ENCODE data around the gene PAM. TPM values are rescaled to one million over a fixed set of nuclear protein-coding genes. Genes with fewer than 3 reads are reported as not detected.
"Not testable (repeated sequence)": the region's sequence is repeated elsewhere in the genome, so short reads cannot be mapped to it uniquely, and the experiment has no call there.

PAM gene
- total RNA-seq, 1 donor, result 266 TPM

DNA sequence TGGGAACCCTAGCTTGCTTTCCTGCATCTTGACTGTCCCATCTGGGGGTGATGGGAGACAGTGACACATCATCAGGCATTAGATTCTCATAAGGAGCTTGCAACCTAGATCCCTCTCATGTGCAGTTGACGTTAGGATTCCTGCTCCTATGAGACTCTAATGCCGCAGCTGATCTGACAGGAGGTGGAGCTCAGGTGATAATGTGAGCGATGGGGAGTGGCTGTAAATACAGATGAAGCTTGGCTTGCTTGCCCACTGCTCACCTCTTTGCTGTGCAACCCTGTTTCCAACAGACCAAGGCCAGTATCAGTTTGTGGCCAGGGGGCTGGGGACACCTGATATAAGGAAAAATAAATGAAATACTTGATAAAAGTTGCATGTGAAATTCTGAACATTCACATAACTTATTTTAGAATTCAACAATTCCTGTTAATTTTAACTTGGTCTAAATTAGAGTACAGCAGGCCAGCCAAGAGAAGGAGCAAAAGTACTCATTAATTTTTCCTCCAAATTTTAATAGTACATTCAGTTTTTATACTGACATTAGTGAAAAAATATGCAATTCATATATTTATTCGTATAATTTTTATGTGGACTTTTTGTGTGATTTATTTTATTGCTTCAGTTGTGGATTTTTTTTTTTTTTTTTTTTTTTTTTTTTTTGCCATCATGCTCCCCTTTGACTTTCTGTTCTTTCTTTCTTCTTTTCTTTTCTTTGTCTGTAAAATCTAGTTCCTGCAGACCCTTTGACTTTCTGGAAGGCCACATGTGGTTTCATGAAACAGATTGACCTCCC is 11.4 kb downstream of the PAM start:
- TF ChIP-seq, protein P1, sequence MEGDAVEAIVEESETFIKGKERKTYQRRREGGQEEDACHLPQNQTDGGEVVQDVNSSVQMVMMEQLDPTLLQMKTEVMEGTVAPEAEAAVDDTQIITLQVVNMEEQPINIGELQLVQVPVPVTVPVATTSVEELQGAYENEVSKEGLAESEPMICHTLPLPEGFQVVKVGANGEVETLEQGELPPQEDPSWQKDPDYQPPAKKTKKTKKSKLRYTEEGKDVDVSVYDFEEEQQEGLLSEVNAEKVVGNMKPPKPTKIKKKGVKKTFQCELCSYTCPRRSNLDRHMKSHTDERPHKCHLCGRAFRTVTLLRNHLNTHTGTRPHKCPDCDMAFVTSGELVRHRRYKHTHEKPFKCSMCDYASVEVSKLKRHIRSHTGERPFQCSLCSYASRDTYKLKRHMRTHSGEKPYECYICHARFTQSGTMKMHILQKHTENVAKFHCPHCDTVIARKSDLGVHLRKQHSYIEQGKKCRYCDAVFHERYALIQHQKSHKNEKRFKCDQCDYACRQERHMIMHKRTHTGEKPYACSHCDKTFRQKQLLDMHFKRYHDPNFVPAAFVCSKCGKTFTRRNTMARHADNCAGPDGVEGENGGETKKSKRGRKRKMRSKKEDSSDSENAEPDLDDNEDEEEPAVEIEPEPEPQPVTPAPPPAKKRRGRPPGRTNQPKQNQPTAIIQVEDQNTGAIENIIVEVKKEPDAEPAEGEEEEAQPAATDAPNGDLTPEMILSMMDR (IDR thresholded peaks at IDR 0.05; ENCODE audit: insufficient read depth, low read depth, low read length), result no peak
- H3K4me3 ChIP-seq (ENCODE audit: low read depth, low read length), result no peak overlapping the region
- DNase-seq (ENCODE audit: low read depth), result no peak

DNA sequence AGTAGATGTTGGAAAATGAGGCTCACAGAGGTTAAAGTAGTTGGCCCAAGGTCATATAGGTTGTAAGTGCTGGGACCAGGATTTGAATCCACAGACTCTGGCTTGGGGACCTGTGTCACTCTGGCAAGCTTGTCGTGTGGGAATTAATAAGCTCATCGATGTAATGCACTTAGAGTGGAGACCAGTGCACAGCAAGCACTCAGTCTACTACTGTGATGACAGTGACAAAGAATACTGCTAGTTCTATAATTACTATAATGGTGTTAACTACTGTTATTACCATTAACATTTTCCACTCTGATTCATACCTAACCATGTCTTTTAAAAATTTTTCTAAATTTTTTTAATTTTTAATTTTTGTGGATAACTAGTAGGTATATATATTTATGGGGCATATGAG is 12.8 kb downstream of the PAM start:
- TF ChIP-seq, protein P1 (IDR thresholded peaks at IDR 0.05; ENCODE audit: insufficient read depth, low read depth, low read length), result no peak
- no peak overlapping the region for H3K4me3 ChIP-seq (ENCODE audit: low read depth, low read length)
- no peak for DNase-seq (ENCODE audit: low read depth)

DNA sequence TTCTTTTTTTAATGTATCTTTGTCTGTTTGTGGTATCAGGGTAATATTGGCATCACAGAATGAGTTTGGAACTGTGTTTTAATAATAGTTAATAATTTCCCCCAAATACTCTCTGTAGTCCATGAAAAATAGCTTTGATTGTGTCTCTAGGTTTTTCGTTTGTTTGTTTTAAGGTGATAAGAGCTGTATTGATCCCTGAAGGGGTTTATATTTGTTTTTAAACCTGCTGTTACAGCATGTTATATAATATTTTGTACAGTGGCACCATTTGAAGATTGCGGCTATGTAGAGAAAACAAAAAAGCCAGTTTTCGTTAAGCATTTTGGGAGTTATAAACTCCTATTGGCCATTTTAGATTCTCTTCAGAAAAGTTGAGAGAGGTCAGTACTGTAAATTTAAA is 15.7 kb downstream of the PAM start:
- no peak for DNase-seq (ENCODE audit: low read depth)
- no peak overlapping the region for H3K4me3 ChIP-seq (ENCODE audit: low read depth, low read length)
- TF ChIP-seq, protein P1 (IDR thresholded peaks at IDR 0.05; ENCODE audit: insufficient read depth, low read depth, low read length), result no peak

DNA sequence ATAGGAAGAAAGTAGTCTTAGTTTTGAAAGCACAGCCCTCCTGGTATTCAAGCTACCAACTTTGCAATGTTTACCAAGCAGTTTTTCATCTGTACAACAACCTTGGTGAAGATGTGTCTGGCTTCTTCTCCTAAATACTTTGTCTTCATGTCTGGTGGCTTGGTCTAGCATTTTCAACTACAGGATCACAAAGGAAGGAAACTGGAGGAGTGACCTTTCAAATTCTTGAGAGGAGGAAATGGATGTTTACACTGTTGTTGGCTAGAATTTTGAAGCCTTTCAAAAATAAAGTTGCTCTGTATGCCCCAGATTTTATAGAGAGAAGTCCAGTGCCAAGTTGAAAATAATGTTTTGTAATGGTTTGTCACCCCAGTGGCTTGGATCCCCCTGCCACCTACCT is 16.3 kb downstream of the PAM start:
- TF ChIP-seq, protein P1 (IDR thresholded peaks at IDR 0.05; ENCODE audit: insufficient read depth, low read depth, low read length), result no peak
- DNase-seq (ENCODE audit: low read depth), result peak; percentile 34
- no peak overlapping the region for H3K4me3 ChIP-seq (ENCODE audit: low read depth, low read length)

DNA sequence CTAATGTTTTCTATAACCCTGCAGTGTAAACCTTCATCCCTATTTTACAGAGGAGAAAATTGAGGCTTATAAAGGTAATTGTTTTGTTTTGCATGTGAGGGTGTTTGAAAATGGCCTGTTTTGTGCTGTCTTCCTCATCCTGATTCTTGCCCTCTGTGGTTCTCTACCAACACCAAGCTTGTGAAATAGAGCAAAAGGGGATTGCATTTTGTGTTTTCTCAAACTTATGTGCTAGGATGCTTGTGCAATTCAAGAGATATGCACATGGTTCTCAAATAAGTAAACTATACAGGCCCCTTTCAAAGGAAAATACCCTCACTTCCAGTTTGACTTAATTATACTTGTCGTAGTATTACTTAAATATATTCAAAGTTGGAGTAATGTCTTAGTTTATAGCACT is 17.2 kb downstream of the PAM start:
- TF ChIP-seq, protein P1 (IDR thresholded peaks at IDR 0.05; ENCODE audit: insufficient read depth, low read depth, low read length), result no peak
- peak; percentile 44 for DNase-seq (ENCODE audit: low read depth)
- H3K4me3 ChIP-seq (ENCODE audit: low read depth, low read length), result no peak overlapping the region

DNA sequence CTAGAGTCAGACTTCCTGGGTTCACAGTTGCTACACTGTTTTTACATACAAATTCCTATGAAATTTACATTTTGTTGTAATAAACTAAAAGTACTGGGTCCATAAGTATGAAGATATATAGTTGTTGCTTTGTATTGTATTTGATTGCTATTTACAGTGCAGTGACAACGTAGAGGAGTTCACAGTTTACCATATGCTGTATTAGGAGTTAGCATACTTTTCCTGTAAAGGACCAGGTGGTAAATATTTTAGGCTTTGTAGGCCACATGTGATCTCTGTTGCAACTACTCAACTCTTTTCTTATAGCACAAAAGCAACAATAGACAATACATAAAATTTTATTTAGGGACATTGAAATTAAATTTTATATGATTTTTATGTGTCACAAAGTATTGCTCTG is 18.0 kb downstream of the PAM start:
- no peak overlapping the region for H3K4me3 ChIP-seq (ENCODE audit: low read depth, low read length)
- DNase-seq (ENCODE audit: low read depth), result no peak
- TF ChIP-seq, protein P1 (IDR thresholded peaks at IDR 0.05; ENCODE audit: insufficient read depth, low read depth, low read length), result no peak

DNA sequence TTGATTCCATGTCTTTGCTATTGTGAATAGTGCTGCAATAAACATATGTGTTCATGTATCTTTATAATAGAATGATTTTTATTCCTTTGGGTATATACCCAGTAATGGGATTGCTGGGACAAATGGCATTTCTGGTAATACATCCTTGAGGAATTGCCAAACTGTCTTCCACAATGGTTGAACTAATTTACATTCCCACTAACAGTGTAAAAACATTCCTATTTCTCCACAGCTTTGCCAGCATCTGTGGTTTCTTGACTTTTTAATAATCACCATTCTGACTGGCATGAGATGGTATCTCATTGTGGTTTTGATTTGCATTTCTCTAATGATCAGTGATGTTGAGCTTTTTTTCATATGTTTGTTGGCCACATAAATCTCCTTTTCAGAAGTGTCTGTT is 20.7 kb downstream of the PAM start:
- not testable (repeated sequence) for H3K4me3 ChIP-seq (ENCODE audit: low read depth, low read length)

More for the DNA sequence above, 20.7 kb downstream of the PAM start:
- not testable (repeated sequence) for DNase-seq (ENCODE audit: low read depth)
